Middle frontal gyrus (tissue), 1 donor: ENCODE results near the gene ENPP6.
"Not testable (repeated sequence)": the region's sequence is repeated elsewhere in the genome, so short reads cannot be mapped to it uniquely, and the experiment has no call there.

ENCODE experiments used
- DNase-seq: peaks from one replicate; pipeline ENCODE4 v3.0.0-alpha.2; 2015; ENCODE audit warnings: low spot score; ENCODE audit errors: extremely low spot score

The ENPP6 gene

DNA sequence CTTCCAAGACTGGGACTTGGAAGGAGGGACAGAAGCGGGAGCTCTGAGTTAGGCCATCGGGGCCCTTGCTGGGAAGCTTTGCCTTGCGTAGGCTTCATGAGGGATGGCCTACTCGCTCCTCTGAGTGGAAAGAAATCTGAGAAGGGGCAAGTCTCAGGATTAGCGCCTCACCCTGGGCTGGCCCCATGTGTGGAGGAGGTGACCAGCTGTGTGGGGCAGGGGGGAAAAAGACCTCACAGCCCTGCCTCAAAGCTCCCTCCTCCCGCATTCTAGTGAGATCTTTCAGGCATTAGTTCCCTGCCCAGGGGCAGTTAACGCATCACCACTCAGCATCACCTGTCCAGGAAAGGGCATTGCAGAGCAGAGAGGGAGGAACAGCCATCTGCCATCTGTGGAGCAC is 156.1 kb downstream of the ENPP6 start:
- no peak for DNase-seq

DNA sequence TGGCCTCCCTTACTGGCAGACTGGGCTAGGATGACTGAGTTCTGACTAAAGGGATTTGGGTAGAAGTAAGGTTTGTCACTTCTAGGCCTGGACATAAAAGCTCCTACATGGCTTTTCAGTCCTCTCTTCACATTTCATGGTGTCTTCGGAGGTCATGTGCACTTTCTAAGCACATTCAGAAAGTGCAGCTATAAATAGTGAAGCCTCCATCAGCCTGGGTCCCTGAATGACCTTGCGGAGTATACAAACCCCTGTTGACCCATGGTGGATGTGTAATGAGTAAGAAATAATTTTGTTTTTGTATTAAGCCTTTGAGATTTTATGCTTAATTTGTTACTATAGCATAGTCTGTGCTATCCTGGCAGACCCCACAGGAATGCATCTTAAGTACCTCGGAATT is 158.6 kb downstream of the ENPP6 start:
- DNase-seq: no peak

DNA sequence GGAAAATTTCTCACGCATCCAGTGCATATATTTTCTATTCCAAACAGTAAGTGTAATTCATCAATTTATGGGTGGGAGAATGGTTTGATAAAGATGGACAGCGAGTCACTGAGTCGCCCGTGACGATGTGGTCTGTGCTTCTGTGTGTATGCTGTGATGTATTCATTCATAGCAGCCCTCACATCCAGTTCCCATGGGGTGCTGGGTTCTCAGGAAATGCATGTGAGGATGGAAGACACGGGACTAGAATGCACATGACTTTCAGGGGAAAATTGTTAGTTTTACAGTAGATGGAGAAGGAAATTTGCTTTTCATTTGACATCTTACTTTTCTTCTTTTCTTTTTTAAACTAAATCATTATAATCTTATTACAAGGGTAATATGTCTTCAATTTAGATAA is 159.6 kb downstream of the ENPP6 start:
- no peak for DNase-seq

DNA sequence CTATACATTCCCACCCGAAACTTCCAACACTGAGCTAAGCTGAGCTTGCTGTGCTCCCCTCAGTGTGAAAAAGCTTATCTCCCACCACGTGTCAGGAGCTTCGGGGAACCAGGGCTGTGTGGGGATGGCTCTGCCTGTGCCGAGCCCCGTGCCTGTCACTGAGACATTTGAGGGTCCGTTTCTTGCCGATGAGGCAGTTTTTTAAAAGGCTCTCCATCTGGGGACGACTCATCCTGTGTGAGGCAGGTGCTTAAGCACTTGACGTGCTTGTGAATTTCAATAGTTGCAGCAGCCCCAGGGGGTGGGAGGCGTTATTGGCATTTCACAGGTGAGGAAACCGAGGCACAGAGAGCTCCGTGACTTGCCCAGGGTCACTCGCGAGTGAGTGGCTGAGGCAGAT is 160.8 kb downstream of the ENPP6 start:
- DNase-seq: no peak

DNA sequence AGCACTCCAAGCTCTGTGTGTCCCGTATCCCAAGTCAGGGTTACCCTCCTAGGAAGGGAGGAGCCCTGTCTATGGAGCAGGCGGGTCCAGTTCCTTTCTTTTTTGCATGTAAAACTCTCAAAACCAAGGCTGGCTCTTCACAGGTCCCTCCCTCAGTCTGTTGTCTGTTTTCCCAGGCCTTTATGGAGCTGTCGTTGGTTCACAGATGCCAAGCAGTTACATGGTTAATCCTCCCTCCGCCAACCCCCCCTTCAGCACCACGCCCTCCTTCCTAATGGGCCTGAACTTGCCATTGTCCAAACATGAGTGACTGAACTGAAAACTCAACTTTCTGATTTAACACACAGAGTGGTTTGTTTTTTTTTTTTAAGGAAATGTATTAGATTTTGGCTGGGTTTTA is 164.2 kb downstream of the ENPP6 start:
- DNase-seq: no peak

DNA sequence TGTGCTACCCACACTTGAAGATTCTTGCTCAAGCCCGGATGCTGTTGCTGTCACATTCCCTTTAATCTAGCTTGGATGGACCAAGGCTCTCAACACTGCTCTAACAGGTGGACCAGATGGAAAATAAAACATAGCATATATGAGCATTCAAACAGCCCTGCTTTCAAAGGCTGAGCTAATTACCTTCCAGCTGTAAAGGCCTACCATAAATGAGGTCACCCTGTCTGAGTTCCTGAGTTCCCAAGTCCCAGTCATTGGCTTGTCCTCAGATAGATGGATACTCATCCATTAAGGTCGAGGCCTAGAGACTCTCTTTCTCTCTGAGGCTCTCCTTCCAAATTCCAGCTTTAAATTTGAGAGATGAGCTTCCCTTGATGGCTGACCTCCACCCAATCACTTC is 165.1 kb downstream of the ENPP6 start:
- DNase-seq: no peak

DNA sequence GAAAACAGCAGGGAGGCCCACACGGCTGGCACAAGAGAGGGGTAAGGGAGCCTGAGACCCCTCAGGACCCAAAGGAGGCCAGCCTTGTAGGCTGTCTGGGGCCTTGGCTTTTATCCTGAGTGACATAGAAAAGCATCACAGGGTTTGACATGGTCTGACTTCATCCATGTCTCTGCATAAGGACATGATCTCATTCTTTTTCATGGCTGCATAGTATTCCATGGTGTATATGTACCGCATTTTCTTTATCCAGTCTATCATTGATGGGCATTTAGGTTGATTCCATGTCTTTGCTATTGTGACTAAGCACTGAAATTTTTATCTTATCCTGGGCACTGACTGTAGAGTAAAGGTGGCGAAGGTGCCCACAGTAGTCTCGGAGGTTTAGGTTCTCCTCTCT is 166.4 kb downstream of the ENPP6 start:
- not testable (repeated sequence) for DNase-seq

DNA sequence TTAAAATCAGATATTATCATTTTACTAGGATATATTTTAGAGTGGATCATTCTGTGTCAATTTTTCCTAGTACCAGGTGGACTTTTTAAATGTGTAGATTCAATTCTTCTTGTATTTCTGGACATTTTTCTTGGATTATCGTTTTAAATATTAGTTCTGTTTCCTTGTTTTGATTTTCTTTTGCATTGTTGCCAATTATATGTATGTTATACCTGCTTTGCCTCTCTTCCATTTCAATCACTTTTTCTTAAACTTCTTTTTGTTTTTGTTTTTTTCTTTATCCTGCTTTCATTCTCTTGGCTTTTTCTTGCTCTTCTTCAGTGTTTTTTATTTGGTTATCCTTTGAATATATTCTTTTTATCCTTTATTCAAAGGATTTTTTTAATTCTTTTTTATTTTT is 171.5 kb downstream of the ENPP6 start:
- DNase-seq: no peak

DNA sequence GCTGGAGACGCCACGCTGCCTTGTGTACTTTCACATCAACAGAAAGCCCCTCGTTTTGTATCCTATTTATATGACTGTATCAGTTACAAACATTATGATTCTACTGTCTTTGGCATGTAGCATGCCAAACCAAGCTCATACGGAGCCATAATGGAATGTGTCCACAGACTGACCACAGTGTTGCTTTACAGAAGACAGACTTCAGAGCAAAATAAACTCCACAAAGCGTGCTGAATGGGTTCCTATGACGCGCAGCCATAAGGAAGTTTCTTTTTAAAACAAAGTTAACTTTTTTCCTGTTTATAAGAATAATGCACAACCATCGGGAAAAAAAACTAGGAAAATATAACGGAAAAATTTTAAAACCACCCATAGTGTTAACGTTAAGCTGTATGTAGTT is 176.5 kb downstream of the ENPP6 start:
- DNase-seq: no peak

DNA sequence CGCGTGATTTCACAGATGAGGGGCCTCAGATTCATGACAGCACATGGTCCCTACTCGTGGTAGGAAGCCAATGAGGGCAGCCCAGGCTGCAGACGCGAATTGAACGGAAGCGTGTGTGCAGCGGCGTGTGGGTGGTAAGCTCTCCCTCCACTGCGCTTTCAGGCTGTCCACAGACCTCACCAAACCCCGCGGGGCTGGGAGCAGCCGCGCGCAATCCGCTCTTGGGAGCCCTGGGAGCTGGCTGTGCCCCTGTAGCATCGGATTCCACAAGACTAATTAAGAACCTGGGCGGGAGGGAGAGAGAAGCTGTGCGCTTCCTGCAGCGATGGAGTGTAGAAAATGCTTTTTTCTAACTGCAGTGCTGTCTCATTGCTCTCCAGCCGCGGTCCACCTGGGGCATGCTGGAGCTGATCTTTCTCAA is 177.7 kb downstream of the ENPP6 start:
- DNase-seq: no peak
